Spleen (tissue), 11 donors: ENCODE results near the gene TBC1D22A. TPM values are rescaled to one million over a fixed set of nuclear protein-coding genes. Genes with fewer than 3 reads are reported as not detected.
"Not testable (repeated sequence)": the region's sequence is repeated elsewhere in the genome, so short reads cannot be mapped to it uniquely, and the experiment has no call there.

ENCODE experiments used
- DNase-seq: peaks from one replicate; pipeline ENCODE4 v3.0.0-alpha.2; 2020
- H3K27ac ChIP-seq, 8 donors: fragments of 200-600 bp; sonication (generic) in 7 of 8; 1 replicate in 4 of 8; 2 replicates in 4 of 8; pipeline versions ENCODE4 v1.5.0 to v1.8.0; 2016 to 2021; ENCODE audit warnings: inconsistent platforms in 4 of 8, mild to moderate bottlenecking in 4 of 8, moderate library complexity in 1 of 8
- H3K27me3 ChIP-seq, 7 donors: fragments of 200-600 bp; sonication (generic) in 6 of 7; replicated peaks in 1 of 7; 1 replicate in 4 of 7; 2 replicates in 3 of 7; pipeline versions ENCODE4 v1.5.0 to v1.8.0; 2016 to 2021; ENCODE audit warnings: inconsistent platforms in 3 of 7, mild to moderate bottlenecking in 1 of 7
- H3K36me3 ChIP-seq, 6 donors: fragments of 200-600 bp; sonication (generic) in 5 of 6; 1 replicate in 4 of 6; 2 replicates in 2 of 6; pipeline versions ENCODE4 v1.5.0 to v1.8.0; 2016 to 2021; ENCODE audit warnings: inconsistent platforms in 2 of 6
- H3K4me1 ChIP-seq, 6 donors: fragments of 200-600 bp; sonication (generic) in 5 of 6; 1 replicate in 3 of 6; 2 replicates in 3 of 6; pipeline versions ENCODE4 v1.5.0 to v1.8.0; 2016 to 2021; ENCODE audit warnings: inconsistent platforms in 3 of 6
- H3K4me3 ChIP-seq, 8 donors: fragments of 200-600 bp; sonication (generic) in 7 of 8; 1 replicate in 4 of 8; 2 replicates in 4 of 8; pipeline versions ENCODE4 v1.5.0 to v1.8.0; 2016 to 2021; ENCODE audit warnings: inconsistent platforms in 4 of 8, mild to moderate bottlenecking in 4 of 8, moderate library complexity in 2 of 8
- H3K9me3 ChIP-seq, 8 donors: fragments of 200-600 bp; sonication (generic) in 7 of 8; 1 replicate in 4 of 8; 2 replicates in 4 of 8; pipeline versions ENCODE4 v1.5.0 to v1.8.0; 2016 to 2021; ENCODE audit warnings: inconsistent platforms in 4 of 8
- CTCF ChIP-seq, 11 experiments: fragments of 200-600 bp in 7 of 11; fragments of 450-650 bp in 4 of 11; sonication (generic) in 4 of 11; IDR thresholded peaks in 8 of 11; conservative IDR thresholded peaks in 3 of 11; 1 replicate in 7 of 11; 2 replicates in 4 of 11; pipeline versions ENCODE4 v1.4.0 to v1.8.0; 2016 to 2021; ENCODE audit warnings: antibody characterized with exemption in 11 of 11, inconsistent platforms in 4 of 11, mild to moderate bottlenecking in 1 of 11
- POLR2A ChIP-seq, 3 donors: fragments of 450-650 bp; IDR thresholded peaks; one replicate each; pipeline ENCODE4 v1.5.1; 2017; ENCODE audit warnings: antibody characterized with exemption in 3 of 3, mild to moderate bottlenecking in 1 of 3
- POLR2AphosphoS5 ChIP-seq, 3 donors: sonication (generic); formaldehyde crosslinking; IDR thresholded peaks; one replicate each; pipeline ENCODE4 v1.5.1; 2017; ENCODE audit warnings: antibody characterized with exemption in 3 of 3
- WGBS, 5 donors: extraction: QIAGEN DNeasy Blood & Tissue Kit in 3 of 5; methylation state at CpG; one replicate each; pipeline versions ENCODE4 v1.1.5 to v1.1.7; 2013 to 2018; 5-methylcytosine and 5-hydroxymethylcytosine counted together
- intact Hi-C: fragments of 100-400 bp; cut with DNase I; formaldehyde crosslinking; loops from one replicate; pipeline ENCODE4 v1.15.0; 2023; ENCODE audit warnings: low total_unique reads
- polyA plus RNA-seq, 3 donors: library from polyadenylated mRNA; stranded (reverse); fragments of 200-250 nt; gene quantifications; one replicate each; pipeline ENCODE4 v1.2.1, GENCODE V29; 2013
- total RNA-seq, 7 donors: library from RNA; depleted of rRNA in 3 of 7; stranded (reverse); fragments of >200 nt in 3 of 7; fragmentation: NEBNext Ultra II Directional in 4 of 7; extraction: Animal tissue kit (Norgen Biotek cat#: 25700) in 4 of 7; gene quantifications; one replicate each; pipeline versions ENCODE4 v1.1.0 to v1.2.1, GENCODE V29; 2016 to 2021
- donor health status: healthy with polysubstance abuse.
- donor health status: DM: no; HTN: no; CAD: no; lungs with moderate emphysema.
- donor health status: DM: no; HTN: no; CAD: no.
- donor health status: Bipolar disorder and iron deficiency.
- donor health status: healthy.
- donor health status: DM: no; HTN: no; CAD: no.
- donor health status: DM: yes; HTN: yes; CAD: no.

TBC1D22A gene
- total and polyA plus RNA-seq, 10 donors: 17.2 to 66.9 (median 49.6) TPM

- Histone ChIP-seq H3K4me3 (no peak overlapping the region), H3K4me1 (peaks cover 29 to 99% (median 62%) of the 10 kb centered on the region in 6 donors), H3K27ac (peak overlapping the region in 2 of 8 donors; percentile 24 to 40), H3K36me3 (peaks cover 0 to 53% (median 14%) of the 10 kb centered on the region in 6 donors), H3K27me3 (no peaks in the 10 kb centered on the region), H3K9me3 (no peaks in the 10 kb centered on the region)
- intact Hi-C loops: no loop called here
- DNase-seq: no peak
- 76 to 86% (median 85%) methylated on average over 19 to 22 of the region's 22 CpGs for WGBS, 5 donors
- TF ChIP-seq POLR2AphosphoS5 (IDR thresholded peaks at IDR 0.05) (peak in 1 of 3 donors; percentile 23), CTCF (IDR thresholded peaks at IDR 0.05 in 8 of 11, conservative IDR thresholded peaks at IDR 0.05 in 3 of 11) (no peak)
Measured at GRCh38 chr22:46731246-46732040, 31.0 kb upstream of the TBC1D22A start.

- Histone ChIP-seq H3K27ac (peak overlapping the region in 1 of 8 donors; percentile 24), H3K9me3 (no peaks in the 10 kb centered on the region), H3K27me3 (no peaks in the 10 kb centered on the region), H3K4me1 (peaks cover 34 to 99% (median 65%) of the 10 kb centered on the region in 6 donors), H3K36me3 (peaks cover 0 to 47% (median 14%) of the 10 kb centered on the region in 6 donors), H3K4me3 (no peak overlapping the region)
- TF ChIP-seq CTCF (IDR thresholded peaks at IDR 0.05 in 8 of 11, conservative IDR thresholded peaks at IDR 0.05 in 3 of 11): no peak
- TF ChIP-seq POLR2A (IDR thresholded peaks at IDR 0.05): no peak
- intact Hi-C loops: no loop called here
- 91 to 95% (median 92%) methylated on average over 14 of the region's 14 CpGs for WGBS, 5 donors
- no peak for DNase-seq
Measured at GRCh38 chr22:46732041-46732379, 30.4 kb upstream of the TBC1D22A start.

GRCh38 chr22:46732513-46732912 is 29.9 kb upstream of the TBC1D22A start:
- no peak for DNase-seq
- intact Hi-C loops: no loop called here
- peaks cover 36 to 99% (median 69%) of the 10 kb centered on the region in 6 donors for H3K4me1 ChIP-seq

GRCh38 chr22:46734213-46734722 is 28.2 kb upstream of the TBC1D22A start:
- intact Hi-C loops, H3K27me3 ChIP-seq, H3K9me3 ChIP-seq, DNase-seq: not testable (repeated sequence)
- peak overlapping the region in 4 of 8 donors; percentile 1 to 98 (median 54) for H3K4me3 ChIP-seq
- WGBS, 5 donors: 64 to 76% (median 67%) methylated on average over 12 of the region's 12 CpGs
- H3K36me3 ChIP-seq: peaks cover 0 to 27% (median 8%) of the 10 kb centered on the region in 6 donors
- peak overlapping the region in 4 of 8 donors; percentile 37 to 97 (median 96) for H3K27ac ChIP-seq
- H3K4me1 ChIP-seq: peaks cover 42 to 92% (median 72%) of the 10 kb centered on the region in 6 donors

More at GRCh38 chr22:46732513-46732912, 29.9 kb upstream of the TBC1D22A start:
- H3K36me3 ChIP-seq: peaks cover 0 to 44% (median 14%) of the 10 kb centered on the region in 6 donors
- TF ChIP-seq POLR2AphosphoS5 (IDR thresholded peaks at IDR 0.05) (no peak), CTCF (IDR thresholded peaks at IDR 0.05 in 8 of 11, conservative IDR thresholded peaks at IDR 0.05 in 3 of 11) (no peak), POLR2A (IDR thresholded peaks at IDR 0.05) (no peak)
- no peaks in the 10 kb centered on the region for H3K9me3 ChIP-seq
- no peak overlapping the region for H3K27ac ChIP-seq
- no peaks in the 10 kb centered on the region for H3K27me3 ChIP-seq
- WGBS, 5 donors: 72 to 85% (median 79%) methylated on average over 7 of the region's 7 CpGs
- H3K4me3 ChIP-seq: no peak overlapping the region
